ENCODE results near the gene ROR1.

The ROR1 gene

GRCh38 chr1:63974966-63975365, 201.1 kb downstream of the ROR1 start:
- Histone ChIP-seq H3K9me3 (ENCODE audit: control insufficient read depth, insufficient read depth, low read length) (no peaks in the 10 kb centered on the region), H3K9ac (ENCODE audit: low read depth, low read length) (no peak overlapping the region), H3K36me3 (ENCODE audit: insufficient read depth, low read length) (no peaks in the 10 kb centered on the region), H3K4me1 (ENCODE audit: insufficient read depth, low read length) (no peaks in the 10 kb centered on the region)

- Histone ChIP-seq H3K9me3 (ENCODE audit: control insufficient read depth, insufficient read depth, low read length) (no peaks in the 10 kb centered on the region), H3K4me1 (ENCODE audit: insufficient read depth, low read length) (no peaks in the 10 kb centered on the region), H3K36me3 (ENCODE audit: insufficient read depth, low read length) (no peaks in the 10 kb centered on the region), H3K9ac (ENCODE audit: low read depth, low read length) (no peak overlapping the region)
These were observed 201.7 kb downstream of the ROR1 start for GRCh38 chr1:63975481-63975880.

- no peaks in the 10 kb centered on the region for H3K36me3 ChIP-seq (ENCODE audit: insufficient read depth, low read length)
- H3K9ac ChIP-seq (ENCODE audit: low read depth, low read length), result no peak overlapping the region
- H3K9me3 ChIP-seq (ENCODE audit: control insufficient read depth, insufficient read depth, low read length), result no peaks in the 10 kb centered on the region
- no peaks in the 10 kb centered on the region for H3K4me1 ChIP-seq (ENCODE audit: insufficient read depth, low read length)
These were observed 202.2 kb downstream of the ROR1 start for GRCh38 chr1:63976006-63976405.

GRCh38 chr1:63977466-63977865, 203.6 kb downstream of the ROR1 start:
- H3K4me1 ChIP-seq (ENCODE audit: insufficient read depth, low read length), result no peaks in the 10 kb centered on the region
- H3K9me3 ChIP-seq (ENCODE audit: control insufficient read depth, insufficient read depth, low read length), result no peaks in the 10 kb centered on the region
- H3K9ac ChIP-seq (ENCODE audit: low read depth, low read length), result no peak overlapping the region
- no peaks in the 10 kb centered on the region for H3K36me3 ChIP-seq (ENCODE audit: insufficient read depth, low read length)

- Histone ChIP-seq H3K9me3 (ENCODE audit: control insufficient read depth, insufficient read depth, low read length) (no peaks in the 10 kb centered on the region), H3K9ac (ENCODE audit: low read depth, low read length) (no peak overlapping the region), H3K4me1 (ENCODE audit: insufficient read depth, low read length) (peaks cover 6% of the 10 kb centered on the region; the same call in 1 of the 2 replicates), H3K36me3 (ENCODE audit: insufficient read depth, low read length) (no peaks in the 10 kb centered on the region)
These were observed 207.1 kb downstream of the ROR1 start for GRCh38 chr1:63980740-63981407.

- Histone ChIP-seq H3K9ac (ENCODE audit: low read depth, low read length) (no peak overlapping the region), H3K36me3 (ENCODE audit: insufficient read depth, low read length) (no peaks in the 10 kb centered on the region), H3K9me3 (ENCODE audit: control insufficient read depth, insufficient read depth, low read length) (no peaks in the 10 kb centered on the region), H3K4me1 (ENCODE audit: insufficient read depth, low read length) (peaks cover 6% of the 10 kb centered on the region; the same call in 1 of the 2 replicates)
These were observed 207.6 kb downstream of the ROR1 start for GRCh38 chr1:63981408-63981773.

GRCh38 chr1:63982201-63982600, 208.4 kb downstream of the ROR1 start:
- Histone ChIP-seq H3K36me3 (ENCODE audit: insufficient read depth, low read length) (no peaks in the 10 kb centered on the region), H3K4me1 (ENCODE audit: insufficient read depth, low read length) (peaks cover 6% of the 10 kb centered on the region; the same call in 1 of the 2 replicates), H3K9ac (ENCODE audit: low read depth, low read length) (no peak overlapping the region), H3K9me3 (ENCODE audit: control insufficient read depth, insufficient read depth, low read length) (no peaks in the 10 kb centered on the region)

- H3K36me3 ChIP-seq (ENCODE audit: insufficient read depth, low read length), result no peaks in the 10 kb centered on the region
- no peak overlapping the region for H3K9ac ChIP-seq (ENCODE audit: low read depth, low read length)
- H3K4me1 ChIP-seq (ENCODE audit: insufficient read depth, low read length), result peaks cover 6% of the 10 kb centered on the region; the same call in 1 of the 2 replicates
These were observed 209.8 kb downstream of the ROR1 start for GRCh38 chr1:63983391-63984256.

GRCh38 chr1:63984257-63984929, 210.6 kb downstream of the ROR1 start:
- no peak overlapping the region for H3K9ac ChIP-seq (ENCODE audit: low read depth, low read length)
- no peaks in the 10 kb centered on the region for H3K36me3 ChIP-seq (ENCODE audit: insufficient read depth, low read length)
- peaks cover 6% of the 10 kb centered on the region; the same call in 1 of the 2 replicates for H3K4me1 ChIP-seq (ENCODE audit: insufficient read depth, low read length)
- no peaks in the 10 kb centered on the region for H3K9me3 ChIP-seq (ENCODE audit: control insufficient read depth, insufficient read depth, low read length)

More at GRCh38 chr1:63983391-63984256, 209.8 kb downstream of the ROR1 start:
- no peaks in the 10 kb centered on the region for H3K9me3 ChIP-seq (ENCODE audit: control insufficient read depth, insufficient read depth, low read length)

GRCh38 chr1:63984930-63985290, 211.1 kb downstream of the ROR1 start:
- Histone ChIP-seq H3K9ac (ENCODE audit: low read depth, low read length) (no peak overlapping the region), H3K9me3 (ENCODE audit: control insufficient read depth, insufficient read depth, low read length) (no peaks in the 10 kb centered on the region), H3K4me1 (ENCODE audit: insufficient read depth, low read length) (peaks cover 6% of the 10 kb centered on the region; the same call in 1 of the 2 replicates), H3K36me3 (ENCODE audit: insufficient read depth, low read length) (no peaks in the 10 kb centered on the region)

- no peaks in the 10 kb centered on the region for H3K9me3 ChIP-seq (ENCODE audit: control insufficient read depth, insufficient read depth, low read length)
- no peak overlapping the region for H3K9ac ChIP-seq (ENCODE audit: low read depth, low read length)
- no peaks in the 10 kb centered on the region for H3K36me3 ChIP-seq (ENCODE audit: insufficient read depth, low read length)
- peaks cover 6% of the 10 kb centered on the region; the same call in 1 of the 2 replicates for H3K4me1 ChIP-seq (ENCODE audit: insufficient read depth, low read length)
These were observed 213.3 kb downstream of the ROR1 start for GRCh38 chr1:63987014-63987627.

- Histone ChIP-seq H3K9ac (ENCODE audit: low read depth, low read length) (no peak overlapping the region), H3K36me3 (ENCODE audit: insufficient read depth, low read length) (no peaks in the 10 kb centered on the region), H3K9me3 (ENCODE audit: control insufficient read depth, insufficient read depth, low read length) (no peaks in the 10 kb centered on the region), H3K4me1 (ENCODE audit: insufficient read depth, low read length) (peaks cover 6% of the 10 kb centered on the region; the same call in 1 of the 2 replicates)
These were observed 213.8 kb downstream of the ROR1 start for GRCh38 chr1:63987628-63988024.

- Histone ChIP-seq H3K4me1 (ENCODE audit: insufficient read depth, low read length) (0 out of 2 replicates have a peak, but pooled peaks cover 2% of the 10 kb centered on the region), H3K9me3 (ENCODE audit: control insufficient read depth, insufficient read depth, low read length) (no peaks in the 10 kb centered on the region), H3K36me3 (ENCODE audit: insufficient read depth, low read length) (no peaks in the 10 kb centered on the region), H3K9ac (ENCODE audit: low read depth, low read length) (no peak overlapping the region)
These were observed 215.1 kb downstream of the ROR1 start for GRCh38 chr1:63988941-63989340.

GRCh38 chr1:63991685-63992084, 217.9 kb downstream of the ROR1 start:
- H3K9ac ChIP-seq (ENCODE audit: low read depth, low read length), result no peak overlapping the region

More at GRCh38 chr1:63991685-63992084, 217.9 kb downstream of the ROR1 start:
- Histone ChIP-seq H3K9me3 (ENCODE audit: control insufficient read depth, insufficient read depth, low read length) (no peaks in the 10 kb centered on the region), H3K4me1 (ENCODE audit: insufficient read depth, low read length) (no peaks in the 10 kb centered on the region), H3K36me3 (ENCODE audit: insufficient read depth, low read length) (no peaks in the 10 kb centered on the region)

Data from ES-I3 (cell line).